SW 1271 (cell line): ENCODE measurements around the gene TPP1.

Experiments
- DNase-seq, 2 experiments: peaks; one replicate each; lab custom pipeline; 2025; lab: John Stamatoyannopoulos, UW

Gene TPP1

DNA sequence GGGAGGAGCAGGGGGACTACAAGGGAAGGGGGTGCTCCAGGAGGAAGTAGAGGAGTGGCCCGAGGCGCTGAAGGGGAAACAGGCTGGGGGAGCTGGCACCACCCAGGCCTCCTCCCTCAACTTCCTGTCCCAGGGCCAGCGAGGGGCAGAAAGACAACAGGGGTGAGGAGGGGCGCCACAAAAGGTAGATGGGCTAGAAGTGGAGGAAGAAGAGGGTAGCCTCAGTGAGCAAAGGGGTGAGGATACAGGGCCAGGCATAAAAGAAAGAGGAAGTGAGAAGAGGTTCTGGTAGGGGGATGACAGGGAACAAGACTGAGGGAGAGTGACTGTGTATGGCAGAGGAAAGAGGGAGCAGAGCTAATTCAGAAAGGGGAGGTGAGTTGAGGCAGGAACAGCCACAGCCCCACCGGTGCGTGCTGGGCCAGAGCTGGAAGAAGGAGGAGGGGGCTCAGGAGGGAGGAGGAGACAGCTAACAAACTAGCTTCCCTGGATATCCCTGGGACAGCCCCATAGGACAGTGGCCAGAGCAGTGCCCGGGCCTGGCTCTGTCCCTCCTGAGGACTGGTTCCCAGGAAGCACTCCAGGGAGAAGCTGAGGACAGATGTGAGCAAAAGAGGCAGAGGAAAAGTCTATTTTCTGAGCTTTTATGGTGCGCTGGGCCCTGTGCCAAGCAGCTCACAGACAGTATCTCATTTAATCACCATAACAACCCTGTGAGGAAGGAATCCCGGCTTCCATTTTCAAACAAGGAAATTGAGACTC, 27.9 kb upstream of the TPP1 start:
- no peak for DNase-seq

DNA sequence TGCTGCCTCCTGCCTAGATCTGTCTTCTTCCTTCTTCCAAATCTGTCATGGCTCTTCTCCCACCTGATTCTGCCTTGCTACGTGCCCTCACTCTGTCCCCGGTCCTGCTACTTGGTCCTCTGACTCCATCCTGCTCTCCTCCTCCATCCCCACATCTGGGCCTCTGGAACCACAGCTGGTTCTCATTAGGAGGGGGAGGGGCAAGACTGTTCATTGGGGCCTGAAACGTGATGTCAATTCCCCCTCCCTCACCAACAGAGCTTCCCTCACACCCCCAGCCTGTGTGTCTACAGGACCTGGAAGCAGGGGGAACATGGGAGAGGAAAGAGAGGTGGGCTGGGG, 27.3 kb upstream of the TPP1 start:
- DNase-seq: no peak

DNA sequence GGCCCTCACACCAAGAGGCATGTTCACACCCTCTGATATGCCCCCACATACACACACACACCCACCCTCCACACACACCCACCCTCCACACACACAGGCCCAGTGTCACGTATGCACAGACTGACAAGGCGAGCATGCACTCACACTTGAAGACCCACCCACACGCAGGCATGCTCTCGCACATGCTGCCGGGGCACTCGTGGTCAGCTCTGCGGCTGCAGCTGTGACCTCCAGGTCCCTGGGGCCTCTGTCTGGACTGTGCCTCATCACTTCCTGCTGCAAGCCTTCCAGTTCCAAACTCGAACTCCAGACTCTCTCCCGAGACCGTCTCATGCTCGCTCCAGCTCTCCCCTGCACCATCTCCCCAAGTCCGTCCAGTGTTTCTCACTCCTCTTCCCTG, 26.8 kb upstream of the TPP1 start:
- no peak for DNase-seq

DNA sequence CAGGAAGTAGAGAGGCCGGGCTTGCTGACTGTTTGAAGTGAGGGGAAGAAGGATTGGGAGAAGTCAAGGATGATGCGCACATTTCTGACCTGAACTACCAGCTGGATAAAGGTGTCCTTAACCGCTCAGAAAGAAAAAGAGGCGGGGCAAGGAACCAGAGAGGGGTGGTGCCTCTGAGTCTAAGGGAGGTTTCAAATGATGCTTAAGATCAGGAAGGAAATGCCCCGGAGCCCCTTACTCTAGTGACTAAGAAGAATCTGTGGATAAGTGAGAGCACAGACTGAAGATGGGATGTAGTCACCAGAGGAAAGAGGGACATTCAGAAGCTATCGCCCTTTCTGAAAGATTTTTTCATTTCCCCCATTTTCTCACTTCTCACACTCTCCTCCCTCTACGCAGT, 23.7 kb upstream of the TPP1 start:
- DNase-seq: no peak

DNA sequence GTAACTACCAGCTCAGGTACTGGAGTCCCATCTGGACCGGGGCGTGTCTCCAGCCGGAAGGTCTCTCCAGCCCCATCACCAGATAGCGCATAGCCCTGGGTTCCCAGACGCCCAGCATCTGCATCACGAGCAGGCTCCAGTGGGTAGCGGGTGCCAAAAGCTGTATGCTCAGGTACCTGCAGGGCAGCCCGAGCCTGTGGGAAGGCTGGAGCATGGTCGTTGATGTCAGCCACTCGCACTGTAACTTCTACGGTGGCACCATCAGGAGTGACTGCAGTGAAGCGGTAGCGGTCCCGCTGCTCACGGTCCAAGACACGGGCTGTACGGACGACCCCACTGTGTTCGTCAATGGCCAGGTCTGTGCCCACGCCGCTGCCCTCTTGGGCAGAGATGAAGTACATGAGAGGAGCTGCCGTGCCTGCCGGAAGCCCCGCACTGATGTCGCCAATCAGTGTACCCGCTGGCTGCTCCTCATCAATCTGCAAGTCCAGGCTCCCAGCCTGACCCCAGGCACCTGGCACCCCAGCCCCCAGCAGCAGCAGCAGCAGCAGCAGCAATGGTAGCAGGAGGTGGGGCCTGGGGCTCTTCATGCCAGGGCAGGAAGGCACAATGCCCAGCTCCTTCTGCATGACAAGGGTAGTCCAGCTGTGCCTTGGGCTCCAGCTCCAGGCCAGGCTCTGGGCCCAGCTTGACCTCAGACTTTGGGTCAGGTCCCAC, 21.9 kb upstream of the TPP1 start:
- no peak for DNase-seq

DNA sequence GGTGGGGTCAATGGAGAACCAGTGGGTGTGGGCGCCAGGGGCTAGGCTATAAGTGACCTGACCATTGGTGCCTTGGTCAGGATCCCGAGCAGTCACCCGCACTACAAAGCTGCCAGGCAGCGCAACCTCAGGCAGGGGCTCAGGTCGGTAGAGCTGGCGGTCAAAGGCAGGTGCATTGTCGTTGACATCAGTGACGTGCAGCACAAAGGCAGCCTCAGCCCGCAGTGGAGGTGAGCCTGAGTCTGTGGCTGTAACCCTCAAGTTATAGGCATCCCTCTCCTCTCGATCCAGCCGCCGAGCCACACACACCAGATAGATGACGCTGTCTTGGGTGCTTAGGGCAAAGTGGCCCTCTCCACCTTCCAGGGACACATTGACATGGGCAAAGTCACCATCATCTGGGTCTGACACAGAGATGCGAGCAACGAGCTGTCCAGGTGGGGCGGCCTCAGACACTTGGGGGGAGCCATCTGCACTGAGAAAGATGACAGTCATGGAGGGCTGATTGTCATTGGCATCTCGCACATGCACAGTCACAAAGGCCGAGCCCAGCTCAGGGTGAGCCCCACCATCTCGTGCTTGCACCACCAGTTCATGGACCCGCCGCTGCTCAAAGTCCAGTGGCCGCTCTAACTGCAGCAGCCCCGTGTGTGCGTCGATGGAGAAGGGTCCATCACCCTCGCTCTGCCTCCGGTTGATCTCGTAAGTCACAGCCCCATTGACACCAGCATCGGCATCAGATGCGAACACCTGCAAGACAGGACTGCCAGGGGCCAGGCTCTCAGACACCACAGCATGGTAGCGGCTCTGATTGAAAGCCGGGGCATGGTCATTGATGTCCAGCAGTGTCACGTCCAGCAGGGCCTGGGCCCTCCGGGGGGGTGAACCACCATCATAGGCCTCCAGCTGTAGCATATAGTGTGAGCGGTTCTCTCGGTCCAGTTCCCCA, 21.1 kb upstream of the TPP1 start:
- no peak for DNase-seq

DNA sequence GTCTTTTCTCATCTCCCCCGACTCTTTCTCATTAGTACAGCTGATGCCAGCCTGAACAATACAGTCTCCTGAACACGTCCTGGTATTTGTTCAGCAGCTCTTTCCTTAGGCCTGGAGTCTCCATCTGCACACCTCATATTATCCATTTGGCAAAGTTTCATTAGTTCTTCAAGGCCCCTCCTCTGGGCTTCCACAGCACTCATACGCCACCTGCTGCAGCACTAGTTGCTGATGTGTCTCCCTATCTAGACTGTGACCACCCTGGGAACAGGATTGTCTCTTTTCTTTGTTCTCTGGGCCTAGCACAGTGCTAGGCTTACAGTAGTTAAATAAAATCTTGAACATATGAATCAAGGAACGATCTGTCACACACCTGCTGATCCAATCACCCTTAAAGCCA, 19.2 kb upstream of the TPP1 start:
- DNase-seq: no peak

DNA sequence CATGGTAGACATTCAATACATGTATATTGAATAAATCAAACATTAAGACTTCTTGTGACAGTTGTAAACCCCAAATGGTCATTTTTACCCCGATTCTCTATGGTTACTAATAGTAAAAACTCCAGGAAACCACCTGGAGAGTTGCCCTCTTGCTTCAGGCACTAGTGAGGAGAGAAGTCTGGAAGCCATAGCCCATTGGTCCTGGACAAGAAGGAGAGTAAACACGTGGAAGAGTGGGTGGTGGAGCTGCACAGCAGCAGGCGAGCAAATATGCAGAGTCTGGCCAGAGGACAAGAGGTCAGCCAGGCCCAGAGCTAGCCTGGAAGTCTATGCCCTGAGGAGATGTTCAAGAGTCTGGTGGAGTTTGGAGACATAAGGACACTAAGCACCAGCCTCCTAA, 18.6 kb upstream of the TPP1 start:
- no peak for DNase-seq

DNA sequence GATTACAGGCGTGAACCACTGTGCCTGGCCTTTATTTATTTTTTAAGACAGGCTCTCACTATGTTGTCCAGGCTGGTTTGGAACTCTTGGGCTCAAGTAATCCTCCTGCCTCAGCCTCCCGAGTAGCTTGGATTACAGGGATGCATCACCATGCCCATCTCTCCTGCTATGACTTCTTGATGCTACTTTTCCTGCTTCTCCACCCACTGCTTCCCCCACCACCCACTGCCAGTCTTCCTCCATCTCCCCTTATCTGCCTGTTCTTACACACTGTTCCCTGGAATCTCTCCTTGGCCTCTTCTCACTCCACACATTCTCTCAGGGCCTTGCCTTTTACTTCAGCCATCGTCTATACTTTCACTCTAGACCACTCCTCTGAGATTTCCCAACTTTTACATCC, 17.3 kb upstream of the TPP1 start:
- DNase-seq: no peak

DNA sequence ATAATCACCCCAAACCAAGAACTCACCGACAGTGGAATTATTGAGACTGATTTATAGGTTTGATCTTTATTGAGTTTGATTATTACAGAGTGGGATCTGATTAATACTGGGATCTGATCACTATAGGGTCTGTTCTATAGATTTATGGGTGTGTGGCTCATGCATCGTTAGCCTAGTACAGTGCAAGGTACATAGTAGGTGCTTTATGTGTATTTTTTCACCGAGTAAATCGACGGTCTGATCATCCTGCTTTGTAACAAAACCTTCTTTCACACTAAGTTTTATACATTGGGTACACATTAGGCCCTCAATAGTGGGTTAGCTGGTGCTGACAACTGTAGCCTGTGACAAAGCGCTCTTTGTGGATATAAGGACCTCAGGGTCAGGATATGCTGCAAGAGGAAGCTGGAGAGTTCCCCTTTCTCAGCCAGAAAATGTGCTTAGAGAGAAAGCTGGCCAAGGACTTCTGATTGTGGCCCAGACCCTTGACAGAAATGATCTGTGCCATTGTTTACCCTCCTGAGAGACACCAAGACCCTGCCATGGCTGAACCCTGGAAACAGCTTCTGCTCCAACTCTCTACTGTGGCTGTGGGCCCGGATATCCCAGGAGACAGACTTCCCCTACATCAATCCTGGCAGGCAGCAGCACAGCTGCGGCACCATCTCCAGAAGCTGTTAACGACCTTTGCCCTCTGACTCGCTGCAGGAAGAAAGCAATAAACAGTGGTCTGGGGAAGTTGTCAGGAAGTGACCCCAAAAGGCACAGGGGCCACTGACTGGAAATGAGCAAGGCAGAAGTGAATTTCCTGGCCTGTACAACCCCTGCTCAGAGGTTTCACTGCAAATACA, 16.1 kb upstream of the TPP1 start:
- no peak for DNase-seq

DNA sequence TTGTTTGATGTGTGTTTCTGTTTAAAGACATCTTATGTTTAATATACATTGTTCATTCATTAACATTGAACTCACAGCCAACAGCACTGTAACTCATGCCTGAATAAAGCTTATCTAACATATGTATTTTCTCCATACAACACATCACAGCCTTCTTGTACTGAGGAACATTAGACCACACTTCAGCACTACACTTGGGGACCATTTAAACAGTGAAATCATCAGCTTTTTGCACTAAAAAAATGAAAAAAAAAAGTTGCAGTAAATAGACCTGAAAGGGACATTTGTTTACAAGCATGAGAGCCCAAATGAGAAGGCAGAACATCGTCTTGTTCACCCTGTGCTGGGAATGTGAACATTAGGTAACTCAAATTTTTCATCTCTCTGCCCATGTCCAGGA, 15.3 kb upstream of the TPP1 start:
- no peak for DNase-seq

DNA sequence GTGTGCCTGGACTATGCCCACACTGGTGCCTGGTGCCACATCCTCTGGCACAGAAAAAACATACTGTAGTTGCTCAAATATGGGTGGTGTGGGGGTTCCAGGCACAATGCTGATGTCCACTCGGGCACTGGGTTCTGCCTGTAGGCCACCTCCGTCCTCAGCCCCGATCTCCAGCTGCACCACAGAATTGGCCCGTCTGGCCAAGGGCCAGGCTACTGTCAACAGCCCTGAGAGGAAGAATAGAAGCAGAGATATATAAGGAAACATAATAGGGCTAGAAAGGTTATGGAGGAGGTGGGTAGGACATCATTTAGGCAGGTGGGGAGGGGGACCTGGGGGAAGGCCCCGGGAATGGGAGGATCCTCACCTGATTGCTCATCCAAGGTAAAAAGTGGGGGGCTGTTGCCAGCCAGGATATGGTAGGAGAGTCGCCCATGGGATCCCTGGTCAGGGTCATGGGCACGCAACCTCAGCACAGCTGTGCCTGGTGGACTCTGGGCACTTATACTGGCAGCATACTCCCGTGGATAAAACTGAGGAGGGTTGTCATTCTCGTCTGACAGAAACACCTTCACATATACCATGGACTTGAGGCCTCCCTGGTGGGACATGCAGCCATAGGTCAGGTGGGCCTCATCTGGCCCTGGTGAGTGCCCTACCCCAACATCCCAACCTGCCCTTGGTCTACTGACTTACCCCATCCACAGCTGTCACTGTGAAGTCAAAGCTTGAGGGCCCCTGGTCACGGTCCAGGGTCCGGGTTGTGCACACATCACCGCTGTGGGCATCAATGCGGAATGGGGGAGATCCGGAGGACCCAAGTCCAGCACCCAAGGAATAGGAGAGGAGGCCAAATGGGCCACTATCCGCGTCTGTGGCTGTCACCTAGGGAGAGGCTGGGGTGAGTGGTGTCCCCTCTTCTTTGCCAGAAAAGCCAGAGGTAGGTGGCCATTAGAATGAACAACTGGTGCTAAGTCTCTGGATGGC, 14.5 kb upstream of the TPP1 start:
- DNase-seq: no peak

DNA sequence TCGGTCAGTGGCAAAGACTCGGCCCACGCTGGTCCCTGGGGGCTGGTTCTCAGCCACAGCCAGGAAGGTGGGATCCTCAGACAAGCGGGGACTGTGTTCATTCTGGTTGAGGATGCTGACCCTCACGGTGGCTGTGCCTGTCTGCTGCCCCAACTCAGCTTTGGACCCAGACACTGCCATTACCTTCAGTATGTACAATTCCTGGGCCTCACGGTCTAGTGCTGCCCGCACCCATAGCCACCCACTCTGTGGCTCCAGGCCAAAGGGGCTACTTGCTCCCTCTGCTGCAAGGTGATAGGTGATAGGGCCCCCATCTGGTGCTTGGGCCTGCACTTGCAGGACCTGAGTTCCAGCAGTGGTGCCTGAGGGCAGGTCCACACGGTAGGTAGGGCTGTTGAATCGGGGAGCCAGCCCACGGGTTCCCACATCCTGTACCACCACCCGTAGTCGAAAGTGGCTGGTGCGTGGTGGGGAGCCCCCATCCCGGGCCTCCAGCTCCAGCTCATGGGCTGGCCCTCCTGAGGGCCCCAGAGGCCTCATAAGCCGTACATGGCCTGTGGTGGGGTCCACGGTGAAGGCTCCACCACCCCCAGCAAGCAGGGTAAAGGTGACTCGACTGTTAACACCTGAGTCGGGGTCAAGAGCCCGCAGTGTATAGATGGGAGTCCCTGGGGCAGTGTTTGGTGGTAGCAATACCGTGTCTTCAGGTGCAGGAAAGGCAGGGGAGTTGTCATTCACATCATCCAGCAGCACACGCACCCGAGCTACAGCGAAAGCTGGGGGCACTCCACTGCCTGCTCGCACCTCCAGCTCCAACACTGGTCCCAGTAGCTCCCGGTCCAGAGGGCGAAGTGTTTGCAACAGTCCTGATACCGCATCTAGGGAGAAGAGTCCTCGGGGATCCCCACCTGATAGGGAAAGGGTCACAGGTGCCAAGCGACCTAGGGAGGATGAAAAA, 13.2 kb upstream of the TPP1 start:
- no peak for DNase-seq

DNA sequence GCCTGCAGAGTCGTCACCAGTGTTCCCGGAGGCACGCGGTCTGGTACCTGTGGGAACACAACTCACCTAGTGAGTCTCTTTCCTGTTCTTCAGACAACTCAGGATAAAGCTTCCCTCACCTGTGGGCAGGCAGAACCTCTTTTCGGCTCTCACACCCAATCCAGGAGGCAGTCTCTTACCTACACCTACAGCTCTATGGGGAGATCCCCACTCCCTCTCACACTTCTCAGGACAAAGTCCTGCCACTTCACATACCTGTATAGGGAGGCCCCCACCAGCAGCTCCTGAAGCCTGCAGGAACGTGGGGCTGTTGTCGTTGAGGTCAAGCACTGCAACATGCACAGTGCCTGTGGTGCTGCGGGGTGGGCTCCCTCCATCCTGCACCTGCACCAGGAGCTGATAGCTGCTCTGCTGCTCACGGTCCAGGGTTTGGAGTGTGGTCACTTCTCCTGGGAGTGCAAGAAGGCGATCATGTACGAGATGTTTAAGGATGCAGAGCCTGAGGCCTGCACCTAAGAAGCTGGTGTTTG, 12.2 kb upstream of the TPP1 start:
- DNase-seq: no peak

DNA sequence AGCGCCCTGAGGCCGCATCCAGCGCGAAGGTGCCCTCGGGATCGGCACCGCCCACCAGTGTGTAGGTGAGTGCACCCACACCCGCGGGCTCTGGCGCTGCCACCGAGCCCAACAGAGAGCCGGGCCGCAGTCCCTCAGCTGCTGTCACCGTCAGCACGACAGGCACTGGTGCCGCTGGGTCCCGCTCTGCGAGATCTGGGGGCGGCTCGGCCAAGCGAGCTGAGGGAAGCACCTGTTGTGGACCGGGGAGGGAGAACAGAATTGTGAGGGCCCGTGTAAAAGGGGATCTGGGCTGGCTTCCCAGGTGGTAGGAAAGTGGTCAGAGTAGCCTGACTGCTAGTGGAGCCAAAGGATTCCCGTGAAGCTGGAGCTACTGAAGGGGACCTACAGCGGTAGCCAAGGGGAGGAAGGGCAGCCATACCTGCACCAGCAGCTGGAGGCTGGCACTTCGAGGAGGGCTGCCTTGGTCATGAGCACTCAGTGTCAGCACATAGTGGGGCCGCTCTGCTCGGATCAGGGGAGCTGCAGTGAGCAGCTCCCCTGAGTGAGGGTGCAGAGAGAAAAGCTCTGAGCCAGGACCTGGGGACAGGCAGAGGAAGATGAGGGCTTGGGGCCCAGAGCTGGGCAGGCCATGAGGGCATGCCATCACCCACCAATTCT, 11.5 kb upstream of the TPP1 start:
- no peak for DNase-seq

DNA sequence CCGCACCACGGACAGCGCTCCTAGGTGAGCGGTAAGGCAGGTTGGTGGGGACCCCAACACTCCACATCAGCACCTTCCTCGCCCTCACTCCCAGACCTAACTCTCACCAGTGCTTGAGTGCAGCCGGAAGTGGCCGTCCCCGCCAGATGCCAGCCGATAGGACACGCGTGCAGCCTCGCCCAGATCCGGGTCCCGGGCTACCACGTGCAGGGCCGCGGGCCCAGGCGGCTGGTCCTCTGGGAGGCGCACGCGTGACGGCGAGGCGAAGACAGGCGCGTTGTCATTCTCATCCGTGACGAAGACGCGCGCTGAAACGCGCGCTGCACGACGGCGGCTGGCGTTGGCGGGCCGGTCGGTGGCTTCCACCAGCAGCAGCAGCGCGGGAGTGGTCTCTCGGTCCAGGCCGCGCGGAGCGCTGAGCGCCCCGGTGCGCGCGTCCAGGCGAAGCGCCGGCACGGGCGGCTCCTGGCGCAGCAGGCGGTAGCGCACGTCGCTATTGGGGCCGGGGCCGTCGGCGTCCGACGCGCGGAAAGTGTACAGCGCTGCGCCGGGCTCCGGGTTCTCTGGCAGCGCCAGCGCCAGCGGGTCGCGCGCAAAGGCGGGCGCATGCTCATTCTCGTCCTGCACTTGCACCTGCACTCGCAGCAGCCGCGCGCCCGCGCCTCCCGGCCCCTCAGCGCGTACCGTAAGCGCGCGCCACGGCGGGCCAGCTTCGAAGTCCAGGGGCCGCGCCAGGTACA, 10.8 kb upstream of the TPP1 start:
- DNase-seq: no peak

DNA sequence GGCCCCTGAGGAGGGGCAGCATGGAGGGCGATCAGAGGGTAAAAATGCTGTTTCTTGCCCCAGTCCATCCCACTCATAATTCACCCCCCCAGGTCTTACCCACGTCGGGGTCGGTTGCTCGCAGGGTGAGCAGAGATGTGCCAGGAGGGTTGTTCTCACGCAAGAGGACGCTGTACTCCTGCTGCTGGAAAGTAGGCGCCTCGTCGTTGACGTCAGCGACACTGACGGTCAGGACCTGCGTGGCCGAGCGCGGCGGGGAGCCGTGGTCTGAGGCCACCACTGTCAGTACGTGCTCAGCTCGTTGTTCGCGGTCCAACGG, 10.3 kb upstream of the TPP1 start:
- DNase-seq: no peak

DNA sequence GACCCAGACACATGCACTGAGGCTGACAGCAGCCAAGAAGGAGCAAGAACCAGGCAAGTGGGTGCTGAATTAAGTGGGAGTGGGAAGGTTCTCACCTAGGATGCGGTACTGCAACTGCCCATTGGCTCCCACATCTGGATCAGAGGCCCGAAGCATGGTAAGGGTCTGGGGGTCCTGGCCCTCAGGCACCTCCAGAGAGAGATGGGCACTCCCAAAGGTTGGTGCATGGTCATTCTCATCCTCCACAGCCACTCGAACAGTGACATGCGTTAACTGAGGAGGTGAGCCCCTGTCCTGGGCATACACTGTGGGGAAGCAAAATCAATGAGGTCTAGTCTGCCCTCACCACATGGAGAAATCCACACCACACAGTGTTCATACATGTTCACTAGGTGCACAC, 9.3 kb upstream of the TPP1 start:
- no peak for DNase-seq
